Lung microvascular endothelial cell (primary cell): ENCODE measurements around the gene GLIPR1L1. TPM values are rescaled to one million over a fixed set of nuclear protein-coding genes. Genes with fewer than 3 reads are reported as not detected.

Experiments used
- DNase-seq, 2 donors: peaks; one replicate each; pipeline versions ENCODE4 v3.0.0 to v3.0.0-alpha.2; 2010; ENCODE audit warnings: low read depth in 2 of 2
- total RNA-seq: library from RNA; depleted of rRNA; stranded (reverse); fragments of >200 nt; gene quantifications from 2 replicates; pipeline ENCODE4 v1.2.1, GENCODE V29; 2014

Gene GLIPR1L1
- total RNA-seq, 1 donor from 2014 or later, result not detected

DNA sequence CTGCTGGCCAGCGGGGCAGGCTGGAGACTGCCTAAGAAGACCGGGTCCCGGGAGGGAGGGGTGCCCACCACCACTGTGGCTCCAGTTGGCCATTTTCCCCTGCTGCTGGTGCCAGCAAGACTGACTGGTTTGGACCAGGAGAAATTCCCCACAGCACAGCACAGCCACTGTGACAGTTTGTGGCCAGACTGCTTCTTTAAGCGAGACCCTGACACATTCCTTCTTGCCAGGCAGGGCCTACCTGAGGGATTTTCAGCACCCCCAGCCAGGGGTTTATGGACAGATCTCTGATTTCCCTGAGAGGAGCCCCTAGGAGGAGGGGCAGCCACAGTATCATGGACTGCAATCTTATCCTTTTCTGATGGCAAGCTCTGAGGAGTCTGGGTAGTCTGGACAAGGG, 15.5 kb downstream of the GLIPR1L1 start:
- no peak for DNase-seq

DNA sequence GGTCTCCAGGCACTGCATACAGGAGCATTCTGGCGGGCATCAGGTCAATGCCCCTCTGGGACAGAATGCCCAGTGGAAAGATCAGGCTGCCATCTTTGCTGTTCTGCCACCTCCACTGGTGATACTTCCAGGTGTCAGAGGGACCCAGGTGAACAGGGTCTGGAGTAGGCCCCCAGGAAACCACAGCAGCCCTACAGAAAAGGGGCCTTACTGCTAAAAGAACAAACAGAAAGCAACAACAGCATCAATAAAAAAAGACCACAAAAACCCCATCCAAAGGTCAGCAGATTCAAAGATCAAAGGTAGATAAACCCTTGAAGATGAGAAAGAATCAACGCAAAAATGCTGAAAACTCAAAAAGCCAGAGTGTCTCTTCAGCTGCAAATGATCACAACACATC, 15.9 kb downstream of the GLIPR1L1 start:
- no peak for DNase-seq

DNA sequence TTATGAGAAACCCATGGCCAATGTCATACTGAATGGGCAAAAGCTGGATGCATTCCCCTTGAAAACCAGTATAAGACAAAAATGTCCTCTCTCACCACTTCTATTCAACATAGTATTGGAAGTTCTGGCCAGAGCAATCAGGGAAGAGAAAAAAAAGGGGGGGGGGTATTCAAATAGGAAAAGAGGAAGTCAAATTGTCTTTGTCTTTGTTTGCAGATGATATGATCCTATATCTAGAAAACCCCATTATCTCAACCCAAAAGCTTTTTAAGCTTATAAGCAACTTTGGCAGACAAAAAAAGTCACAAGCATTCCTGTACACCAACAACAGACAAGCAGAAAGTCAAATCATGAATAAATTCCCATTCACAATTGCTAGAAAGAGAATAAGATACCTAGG, 19.5 kb downstream of the GLIPR1L1 start:
- no peak for DNase-seq

DNA sequence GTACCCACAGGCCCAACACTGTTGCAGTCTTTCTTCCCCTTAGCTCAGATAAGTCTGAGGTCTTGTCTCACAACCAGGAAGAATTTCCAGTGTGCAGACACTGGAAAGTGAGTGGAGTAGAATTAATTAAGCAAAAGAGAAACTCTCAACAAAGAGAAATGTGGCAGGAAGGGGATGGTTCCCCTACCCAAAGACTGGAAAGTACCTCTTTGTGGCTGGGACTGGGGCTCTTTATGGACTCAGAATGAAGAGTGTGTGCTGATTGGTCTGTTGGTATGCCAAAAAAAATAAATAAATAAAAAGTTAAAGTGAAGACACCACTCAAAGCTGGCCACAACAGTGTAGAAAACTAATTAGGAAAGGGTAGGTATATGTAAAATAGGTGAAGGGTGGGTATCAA, 26.4 kb downstream of the GLIPR1L1 start:
- DNase-seq, result no peak

DNA sequence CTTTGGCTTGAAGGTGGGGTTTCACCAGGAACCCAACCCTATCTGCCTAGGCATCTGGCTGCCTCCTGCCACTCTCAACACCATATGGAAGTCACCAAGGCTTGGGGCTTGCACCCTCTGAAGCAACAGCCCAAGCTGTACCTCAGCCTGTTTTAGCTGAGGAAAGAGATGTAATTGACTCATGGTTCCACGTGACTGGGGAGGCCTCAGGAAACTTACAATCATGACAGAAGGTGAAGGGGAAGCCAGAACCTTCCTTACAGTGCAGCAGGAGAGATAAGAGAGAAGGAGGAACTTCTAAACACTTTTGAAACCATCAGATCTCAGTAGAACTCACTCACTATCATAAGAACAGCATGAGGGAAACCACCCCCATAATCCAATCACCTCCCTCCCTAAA, 26.9 kb downstream of the GLIPR1L1 start:
- no peak for DNase-seq

DNA sequence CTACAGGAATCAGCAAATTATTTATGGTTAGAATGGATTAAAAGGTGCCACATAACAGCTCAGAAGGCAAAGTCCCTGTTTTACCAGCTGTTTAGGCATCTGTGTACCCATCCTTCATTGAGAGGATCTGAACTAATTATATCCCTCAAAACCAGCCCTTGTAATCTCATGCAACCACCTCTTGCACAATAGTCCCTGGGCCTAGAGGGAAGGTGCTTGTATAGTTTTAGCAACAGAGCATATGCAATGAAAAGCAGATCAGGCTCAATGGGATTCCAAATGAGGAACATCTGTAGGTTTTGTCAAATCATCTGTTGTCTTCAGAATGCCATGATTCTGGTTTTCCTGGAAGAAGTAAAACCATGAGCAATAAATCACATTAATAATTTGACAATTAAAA, 30.4 kb downstream of the GLIPR1L1 start:
- DNase-seq, result no peak

DNA sequence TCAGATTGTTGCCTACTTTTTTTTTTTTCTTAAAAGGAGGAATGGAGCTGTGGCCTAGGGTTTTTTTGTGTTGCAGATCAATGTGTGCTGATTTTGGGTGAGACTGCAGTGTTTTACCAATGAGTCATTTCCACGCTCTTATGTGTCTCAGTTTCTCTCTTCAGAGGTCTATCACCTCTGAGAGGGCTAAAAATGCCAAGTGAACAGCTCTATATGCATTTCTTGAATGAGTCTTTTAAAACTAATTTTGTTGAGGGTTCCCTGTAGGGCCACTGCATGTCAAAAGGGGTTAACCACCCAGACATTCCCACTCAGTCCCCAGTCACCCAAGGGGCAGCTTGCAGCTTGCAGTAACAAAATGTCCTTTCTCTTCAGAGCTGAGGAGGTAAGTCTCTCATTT, 32.2 kb downstream of the GLIPR1L1 start:
- DNase-seq, result no peak

DNA sequence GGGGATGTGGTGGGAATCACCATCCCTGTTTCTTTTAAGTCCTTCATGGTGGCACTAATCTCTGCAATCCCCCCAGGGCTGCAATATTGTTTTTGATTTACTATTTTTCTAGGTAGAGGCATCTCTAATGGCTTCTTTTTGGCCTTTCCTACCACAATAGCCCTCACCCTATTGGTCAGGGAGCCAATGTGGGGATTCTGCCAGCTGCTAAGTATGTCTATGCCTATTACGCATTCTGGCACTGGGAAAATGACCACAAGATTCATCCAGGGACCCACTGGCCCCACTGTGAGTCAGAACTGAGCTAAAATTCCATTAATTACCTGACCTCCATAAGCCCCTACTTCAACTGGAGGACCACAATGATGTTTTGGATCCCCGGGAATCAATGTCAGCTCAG, 40.5 kb downstream of the GLIPR1L1 start:
- DNase-seq, result no peak

DNA sequence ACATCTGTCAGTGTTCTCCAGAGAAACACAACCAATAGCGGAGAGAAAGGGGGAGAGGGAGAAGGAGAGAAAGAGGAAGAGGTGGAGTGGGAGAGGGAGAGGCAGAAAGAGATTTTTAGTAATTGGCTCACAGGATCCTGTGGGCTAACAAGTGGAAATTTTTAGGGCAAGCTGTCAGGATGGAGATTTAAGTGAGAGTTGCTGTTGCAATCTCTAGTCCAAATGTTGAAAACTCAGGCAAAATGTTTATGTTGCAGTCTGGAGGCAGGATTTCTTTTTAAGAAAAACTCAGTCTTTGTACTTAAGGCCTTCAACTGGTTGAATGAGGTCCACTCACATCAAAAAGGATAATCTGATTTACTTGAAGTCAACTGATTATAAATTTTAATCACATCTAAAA, 43.9 kb downstream of the GLIPR1L1 start:
- no peak for DNase-seq

DNA sequence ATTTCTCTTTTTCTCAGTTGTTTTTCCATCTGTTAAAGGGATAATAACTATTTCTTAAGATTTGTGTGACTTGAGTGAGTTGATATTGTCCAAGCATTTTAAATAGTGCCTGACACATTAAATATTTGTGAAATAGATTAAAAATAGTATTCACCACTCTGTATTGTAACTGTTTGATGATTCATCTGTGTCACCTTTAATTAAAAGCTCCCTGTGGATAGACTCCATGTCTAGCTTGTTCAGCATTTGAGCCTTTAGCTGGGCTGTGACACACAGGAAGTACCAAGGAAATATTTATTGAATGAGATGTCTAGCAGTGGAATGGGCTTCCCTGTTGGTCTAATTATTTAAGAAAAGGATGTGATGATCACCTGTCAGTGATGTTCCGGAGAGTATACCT, 54.6 kb downstream of the GLIPR1L1 start:
- DNase-seq, result peak in 1 of 2 donors; percentile 59

DNA sequence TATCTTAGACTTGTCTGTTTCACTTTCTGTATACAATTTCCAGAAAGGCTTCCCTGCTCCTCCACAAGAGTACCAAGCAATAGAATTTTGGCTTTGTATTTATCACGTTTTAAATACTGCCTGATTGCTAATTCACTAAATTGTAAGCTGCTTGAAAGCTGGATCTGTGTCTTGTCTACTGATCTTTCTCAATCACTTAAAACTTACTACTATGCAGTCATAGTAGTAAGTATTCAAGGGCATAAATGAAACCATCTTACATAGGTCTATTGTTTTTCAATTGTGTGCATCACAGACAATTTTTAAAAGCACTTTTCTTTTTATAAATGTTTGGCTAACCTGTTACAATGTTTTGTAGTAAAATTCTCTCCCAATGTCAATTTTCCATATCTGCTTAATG, 55.2 kb downstream of the GLIPR1L1 start:
- DNase-seq, result no peak

DNA sequence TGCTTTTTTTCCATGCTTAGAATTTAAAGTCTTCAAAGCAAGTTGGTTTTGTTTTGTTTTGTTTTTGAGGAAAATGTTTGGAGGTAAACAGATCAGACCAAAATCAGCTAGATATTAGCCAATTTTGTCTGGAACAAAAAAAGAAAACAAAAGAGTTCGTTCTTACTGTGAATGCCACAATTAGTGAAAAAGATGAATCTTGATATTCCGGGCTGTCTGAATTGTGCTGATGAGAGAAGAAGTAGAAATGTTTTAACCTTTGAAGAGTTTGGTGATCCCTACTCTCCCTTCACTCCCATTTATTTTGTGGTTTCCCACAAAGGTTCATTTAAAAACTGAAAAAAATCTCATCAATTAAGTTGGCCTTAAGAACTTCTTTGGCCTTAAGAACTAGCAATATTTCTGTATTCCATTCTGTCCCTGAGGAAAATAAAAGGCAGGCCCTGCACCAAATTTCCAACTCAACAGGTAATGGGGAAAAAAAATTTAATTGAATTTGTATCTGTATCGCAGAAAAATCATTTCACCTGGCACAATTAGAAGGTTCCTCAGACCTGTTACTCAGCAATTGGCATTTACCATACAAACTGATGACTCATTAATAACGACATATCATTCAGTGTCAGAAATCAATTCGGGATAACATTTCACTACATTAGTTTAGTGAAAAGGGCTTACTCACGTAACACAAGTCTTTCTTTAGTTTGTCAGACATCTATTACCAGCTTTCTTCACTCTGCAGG, 55.9 kb downstream of the GLIPR1L1 start:
- no peak for DNase-seq

DNA sequence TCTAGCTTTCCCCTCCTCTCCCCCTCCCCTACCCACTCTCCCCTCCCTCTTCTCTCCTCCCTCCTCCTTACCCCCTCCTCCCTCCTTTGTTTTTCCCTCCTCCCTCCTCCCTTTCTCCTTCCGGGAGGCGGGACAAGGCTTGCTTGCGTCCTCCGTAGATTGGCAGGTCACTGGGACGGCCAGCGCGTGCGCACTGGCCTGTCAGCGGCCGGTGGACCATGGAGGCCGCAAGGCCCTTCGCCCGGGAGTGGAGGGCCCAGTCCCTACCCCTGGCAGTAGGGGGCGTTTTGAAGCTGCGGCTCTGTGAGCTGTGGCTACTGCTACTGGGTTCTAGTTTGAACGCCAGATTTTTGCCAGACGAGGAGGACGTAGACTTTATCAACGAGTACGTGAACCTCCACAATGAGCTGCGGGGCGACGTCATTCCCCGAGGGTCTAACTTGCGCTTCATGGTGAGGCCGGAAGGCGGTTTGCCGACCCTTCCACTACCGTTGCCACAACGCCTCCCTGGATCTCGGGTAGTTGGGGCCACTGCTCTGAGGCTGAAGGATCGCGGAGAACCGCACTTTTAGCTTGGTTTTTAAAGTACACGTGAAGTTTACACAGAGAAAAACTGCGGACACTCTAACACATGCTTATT, 56.5 kb downstream of the GLIPR1L1 start, which contains the start of gene GLIPR1L2:
TSS of gene GLIPR1L2 (plus strand) at position 191 of the 640 bp plus-strand sequence. CDS start at position 219, 28 bp downstream.
- DNase-seq, result peak; percentile 92 to 95

DNA sequence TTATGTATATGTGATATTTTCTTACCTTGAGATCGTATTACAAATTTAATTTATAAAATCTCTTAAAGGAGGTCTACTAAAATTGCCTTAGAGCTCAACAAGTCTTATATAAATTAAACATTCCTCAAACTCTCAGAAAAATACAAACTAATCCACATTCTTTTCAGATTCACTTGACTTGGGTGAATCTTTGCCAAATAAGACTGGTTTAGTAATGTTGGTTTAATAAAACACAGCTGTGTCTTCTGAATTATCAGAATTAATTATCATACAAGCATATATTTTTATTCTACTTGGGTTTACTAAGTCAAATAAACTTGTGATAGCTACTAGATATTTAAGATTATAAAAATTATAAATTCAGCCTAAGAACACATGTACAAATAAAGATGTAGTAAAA, 69.8 kb downstream of the GLIPR1L1 start:
- DNase-seq, result no peak

DNA sequence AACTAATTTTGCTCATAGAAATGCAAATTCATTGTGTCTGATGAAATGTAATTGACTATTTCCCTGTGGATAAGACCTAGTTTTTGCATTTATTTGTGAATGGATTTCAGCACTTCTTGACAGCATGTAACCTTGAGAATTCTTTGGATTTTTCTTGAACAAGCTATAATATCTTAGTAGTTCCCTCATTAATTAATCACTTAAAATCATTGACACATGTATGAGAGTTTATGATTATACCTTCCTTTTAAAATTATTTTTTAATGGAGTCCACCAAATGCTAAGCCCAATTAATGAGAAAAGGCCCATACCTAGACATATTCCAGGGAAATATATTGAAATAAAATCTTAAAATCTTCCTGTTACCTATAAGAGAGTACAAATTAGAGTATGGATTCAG, 73.2 kb downstream of the GLIPR1L1 start:
- DNase-seq, result no peak

DNA sequence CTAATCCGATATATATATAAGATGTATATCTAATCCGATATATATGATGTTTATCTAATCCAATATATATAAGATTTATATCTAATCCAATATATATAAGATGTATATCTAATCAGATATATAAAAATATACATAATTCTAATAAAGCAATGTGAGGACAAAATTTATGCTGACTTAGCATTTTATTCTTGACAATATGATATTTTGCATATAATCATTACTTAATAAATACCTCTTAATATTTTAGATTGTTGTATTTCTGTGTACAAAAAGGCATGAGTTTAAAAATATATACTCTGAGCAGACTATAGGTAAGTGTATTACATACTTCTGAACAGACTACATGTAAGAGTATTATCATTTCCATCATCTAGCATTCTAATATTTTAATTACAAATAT, 75.4 kb downstream of the GLIPR1L1 start:
- DNase-seq, result no peak

DNA sequence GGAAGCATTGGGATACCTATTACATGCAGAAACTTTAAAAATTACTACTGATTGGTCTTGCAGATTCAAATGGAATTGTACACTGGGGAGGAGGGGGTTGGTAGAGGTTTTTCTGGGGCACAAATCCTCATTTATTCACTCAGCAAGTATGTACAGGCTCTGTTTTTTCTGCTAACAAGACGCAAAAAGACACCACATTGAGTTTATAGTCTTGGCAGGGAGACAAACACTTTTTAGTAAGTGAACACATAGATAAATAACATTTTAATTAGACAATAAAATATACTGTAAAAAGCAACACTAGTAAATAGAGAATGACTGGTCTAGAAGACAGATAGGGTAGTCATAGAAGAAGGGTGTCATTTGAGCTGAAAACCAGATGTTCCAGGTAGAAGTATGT, 80.2 kb downstream of the GLIPR1L1 start:
- DNase-seq, result no peak

DNA sequence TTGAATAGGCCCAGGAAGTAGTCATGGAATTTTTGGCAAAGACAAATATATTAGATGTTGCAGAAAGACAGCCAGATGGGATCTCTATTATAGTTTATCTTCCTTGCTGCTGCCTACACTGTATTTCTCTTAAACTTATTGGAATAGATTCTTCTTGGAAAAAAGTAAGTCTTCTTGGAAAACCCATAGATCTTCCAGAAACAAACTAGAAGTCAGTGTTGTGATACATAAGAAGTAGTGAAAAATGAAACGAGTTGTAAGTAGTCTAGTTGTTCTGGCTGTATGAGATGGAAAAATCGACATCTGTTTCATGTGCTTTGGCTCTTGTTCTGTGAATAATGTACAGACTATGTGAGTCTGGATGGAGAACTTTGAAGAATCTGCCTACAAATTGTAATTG, 85.4 kb downstream of the GLIPR1L1 start:
- DNase-seq, result no peak

Other genes with a start within 250 kb of the GLIPR1L1 start
- gene KCNC2, start 124.8 kb upstream of the GLIPR1L1 start, total RNA-seq, result not detected in 2 replicates
- gene CAPS2, start 4.3 kb upstream of the GLIPR1L1 start, total RNA-seq, result 0.22 and 0.40 TPM in 2 replicates
- 0.20 and 0.22 TPM in 2 replicates for gene GLIPR1L2, start 56.4 kb downstream of the GLIPR1L1 start, total RNA-seq
- 0.60 and 1.3 TPM in 2 replicates for gene GLIPR1, start 146.1 kb downstream of the GLIPR1L1 start, total RNA-seq
- gene KRR1, start 176.9 kb downstream of the GLIPR1L1 start, total RNA-seq, result 13.1 and 17.7 TPM in 2 replicates